SU-DHL-6 (cell line): ENCODE data around the gene DNAH11.

ENCODE experiments used
- CTCF ChIP-seq: fragments of 200-600 bp; sonication (generic); IDR thresholded peaks from one replicate; pipeline ENCODE4 v1.5.1; 2017; ENCODE audit warnings: antibody characterized with exemption, mild to moderate bottlenecking, low read length, moderate library complexity; ENCODE audit not compliant: insufficient read depth, poor library complexity, severe bottlenecking
- EZH2phosphoT487 ChIP-seq: fragments of 200-600 bp; sonication (generic), shearing (Covaris generic); conservative IDR thresholded peaks from 2 replicates; pipeline ENCODE4 v1.6.1; 2018; ENCODE audit warnings: mild to moderate bottlenecking, antibody characterized with exemption, low read length, moderate library complexity, mixed read lengths

GRCh38 chr7:21641546-21641945 lies 98.7 kb downstream of the DNAH11 start:
- no peak for TF ChIP-seq CTCF
- no peak for TF ChIP-seq EZH2phosphoT487
